GM12878 (cell line): Measurements from ENCODE around the gene ATP1A1. TPM values are rescaled to one million over a fixed set of nuclear protein-coding genes. Genes with fewer than 3 reads are reported as not detected.

ENCODE experiments used
- ATAC-seq: fragments of 200-7000 bp; cut with Tn5 transposase; 3 replicates; pipeline ENCODE4 v1.9.1; 2020; ENCODE audit warnings: mild to moderate bottlenecking, moderate library complexity
- BruUV-seq: library from RNA; stranded (reverse); fragments of 400-500 nt; replicated peaks from 2 replicates; lab custom pipeline; 2021; lab: Mats Ljungman, UMichigan
- CTCF ChIA-PET: fragments of 300-600 bp; sonication (Branson Sonifier 250); formaldehyde crosslinking; extraction: SDS; loops from one replicate; lab custom pipeline; 2021; ENCODE audit warnings: inconsistent platforms; lab: Yijun Ruan, JAX
- POLR2A ChIA-PET: fragments of 350-600 bp; formaldehyde crosslinking; extraction: SDS; loops from one replicate; lab custom pipeline; 2021; ENCODE audit warnings: inconsistent platforms; lab: Charles Lee
- RAD21 ChIA-PET: fragments of 300-600 bp; sonication (Branson Sonifier 250); formaldehyde crosslinking; loops from one replicate; lab custom pipeline; 2023; ENCODE audit warnings: antibody characterized with exemption; ENCODE audit not compliant: unreplicated experiment; lab: Charles Lee
- SMC1A ChIA-PET: fragments of 300-600 bp; sonication (Branson Sonifier 250); formaldehyde crosslinking; loops from one replicate; lab custom pipeline; 2023; ENCODE audit not compliant: unreplicated experiment, uncharacterized antibody; lab: Charles Lee
- DNase-seq: peaks from one replicate; pipeline ENCODE4 v3.0.0-alpha.2; 2011; ENCODE audit warnings: low read depth, low spot score
- FAIRE-seq: peaks from 3 replicates; lab custom pipeline; 2011; peaks lifted over from hg19 to GRCh38; lab: Jason Lieb, UNC
- H2AFZ ChIP-seq: 2 replicates; pipeline ENCODE4 v1.6.0; 2011; ENCODE audit warnings: low read depth, low read length, control low read depth; ENCODE audit not compliant: control insufficient read depth
- H3K27ac ChIP-seq: 2 replicates; pipeline ENCODE4 v1.5.1; 2011; ENCODE audit warnings: control low read depth; ENCODE audit not compliant: control insufficient read depth, insufficient read depth
- H3K27me3 ChIP-seq, 2 experiments: replicated peaks in 1 of 2; 2 replicates each; pipeline versions ENCODE4 v1.6.0 to v1.6.1; 2011; ENCODE audit warnings: low read length in 1 of 2; ENCODE audit not compliant: control insufficient read depth in 2 of 2, insufficient read depth in 2 of 2
- H3K36me3 ChIP-seq, 2 experiments: 2 replicates each; pipeline ENCODE4 v1.5.1; 2011; ENCODE audit warnings: low read length in 1 of 2; ENCODE audit not compliant: control insufficient read depth in 2 of 2, insufficient read depth in 2 of 2
- H3K4me1 ChIP-seq: 2 replicates; pipeline ENCODE4 v1.6.1; 2011; ENCODE audit warnings: mild to moderate bottlenecking, low read length, moderate library complexity, mixed read lengths; ENCODE audit not compliant: control insufficient read depth, insufficient read depth
- H3K4me2 ChIP-seq: 2 replicates; pipeline ENCODE4 v1.6.0; 2011; ENCODE audit warnings: control low read depth; ENCODE audit not compliant: control insufficient read depth, insufficient read depth
- H3K4me3 ChIP-seq: fragments of 200-600 bp; sonication (generic); 2 replicates; pipeline ENCODE4 v1.5.1; 2016
- H3K79me2 ChIP-seq: 2 replicates; pipeline ENCODE4 v1.6.0; 2011; ENCODE audit warnings: low read length; ENCODE audit not compliant: control insufficient read depth, insufficient read depth
- H3K9ac ChIP-seq: 2 replicates; pipeline ENCODE4 v1.8.0; 2011; ENCODE audit warnings: low read length, control low read depth, mixed read lengths; ENCODE audit not compliant: control insufficient read depth, insufficient read depth
- H3K9me3 ChIP-seq: replicated peaks from 3 replicates; pipeline ENCODE4 v1.5.1; 2011; ENCODE audit warnings: mild to moderate bottlenecking, low read length; ENCODE audit not compliant: control insufficient read depth, insufficient read depth
- H4K20me1 ChIP-seq: 2 replicates; pipeline ENCODE4 v1.6.0; 2011; ENCODE audit not compliant: control insufficient read depth, insufficient read depth
- CHD4 ChIP-seq: fragments of 200-600 bp; sonication (generic); IDR thresholded peaks from 2 replicates; pipeline ENCODE4 v1.6.1; 2016; ENCODE audit warnings: mild to moderate bottlenecking
- EED ChIP-seq: sonication (generic); IDR thresholded peaks from 2 replicates; pipeline ENCODE4 v1.6.1; 2016; ENCODE audit warnings: antibody characterized with exemption, low read depth
- EGR1 ChIP-seq, 2 experiments: IDR thresholded peaks; 1 replicate in 1 of 2; 2 replicates in 1 of 2; pipeline ENCODE4 v1.6.1; 2011 to 2012; ENCODE audit warnings: low read depth in 2 of 2, low read length in 2 of 2, borderline replicate concordance in 1 of 2, mild to moderate bottlenecking in 1 of 2, moderate library complexity in 1 of 2
- EZH2 ChIP-seq: IDR thresholded peaks from 2 replicates; pipeline ENCODE4 v1.6.1; 2012; ENCODE audit warnings: low read depth, mild to moderate bottlenecking, control low read depth, inconsistent platforms, low read length, borderline replicate concordance; ENCODE audit not compliant: control insufficient read depth
- FOXM1 ChIP-seq: IDR thresholded peaks from 2 replicates; pipeline ENCODE4 v1.6.1; 2012; ENCODE audit warnings: low read depth, mild to moderate bottlenecking, inconsistent platforms, low read length, moderate library complexity
- MTA2 ChIP-seq: fragments of 450-650 bp; IDR thresholded peaks from 2 replicates; pipeline ENCODE4 v1.6.1; 2016; ENCODE audit warnings: low read depth, mild to moderate bottlenecking, moderate library complexity
- NFIC ChIP-seq: IDR thresholded peaks from 2 replicates; pipeline ENCODE4 v1.6.1; 2012; ENCODE audit warnings: low read depth, mild to moderate bottlenecking, inconsistent platforms, low read length, moderate library complexity
- PKNOX1 ChIP-seq: fragments of 450-650 bp; IDR thresholded peaks from 2 replicates; pipeline ENCODE4 v1.6.1; 2016; ENCODE audit warnings: mild to moderate bottlenecking
- RELA ChIP-seq: fragments of 450-650 bp; IDR thresholded peaks from 2 replicates; pipeline ENCODE4 v1.8.0; 2014; ENCODE audit warnings: borderline replicate concordance; ENCODE audit not compliant: partially characterized antibody
- REST ChIP-seq: IDR thresholded peaks from 2 replicates; pipeline ENCODE4 v1.6.1; 2012; ENCODE audit warnings: mild to moderate bottlenecking, low read depth, low read length
- SIX5 ChIP-seq: IDR thresholded peaks from 2 replicates; pipeline ENCODE4 v1.6.1; 2011; ENCODE audit warnings: mild to moderate bottlenecking, low read depth, low read length, moderate library complexity; ENCODE audit not compliant: severe bottlenecking
- SREBF2 ChIP-seq: IDR thresholded peaks from 2 replicates; pipeline ENCODE4 v1.6.1; 2012; ENCODE audit warnings: mild to moderate bottlenecking, low read length
- YBX1 ChIP-seq: fragments of 450-650 bp; IDR thresholded peaks from 2 replicates; pipeline ENCODE4 v1.6.1; 2016; ENCODE audit warnings: antibody characterized with exemption
- ZZZ3 ChIP-seq: IDR thresholded peaks from 2 replicates; pipeline ENCODE4 v1.6.1; 2011; ENCODE audit warnings: low read depth; ENCODE audit not compliant: control insufficient read depth, insufficient read length
- WGBS: methylation state at CpG from one replicate; pipeline ENCODE4 v1.1.6; 2016; ENCODE audit warnings: low lambda C conversion rate; ENCODE audit not compliant: insufficient replicate concordance, insufficient coverage; ENCODE audit errors: missing lambda C conversion rate; 5-methylcytosine and 5-hydroxymethylcytosine counted together
- in situ Hi-C: fragments of 300-500 bp; cut with MboI; formaldehyde crosslinking; loops from 9 replicates; pipeline ENCODE4 v1.14.3; 2018; ENCODE audit warnings: mixed read lengths
- intact Hi-C: fragments of 100-400 bp; cut with micrococcal nuclease; formaldehyde crosslinking; loops from one replicate; pipeline ENCODE4 v1.14.2; 2022; ENCODE audit not compliant: unreplicated experiment
- polyA plus RNA-seq, 11 experiments: library from polyadenylated mRNA; depleted of rRNA in 4 of 11; unstranded in 6 of 11; stranded (reverse) in 5 of 11; fragments of >200 nt; fragmentation: Nextera tagmentation in 4 of 11; fragmentation: Illumina TruSeq in 1 of 11; extraction: Ambion mirVana in 4 of 11; extraction: Trizol in 1 of 11; gene quantifications; 1 replicate in 1 of 11; 2 replicates in 10 of 11; pipeline versions ENCODE4 v1.2.1 to v1.2.3, GENCODE V29; 2011 to 2016; ENCODE audit warnings: inconsistent platforms in 2 of 11, missing spikeins in 2 of 11, low read depth in 1 of 11
- total RNA-seq, 4 experiments: library from RNA; depleted of rRNA in 3 of 4; stranded (reverse); fragments of >200 nt in 3 of 4; fragmentation: Illumina TruSeq in 1 of 4; extraction: Trizol in 1 of 4; gene quantifications; 2 replicates each; pipeline versions ENCODE4 v1.2.1 to v1.2.3, GENCODE V29; 2013 to 2021
- TF ChIP-seq, protein P1 (sequence below): fragments of 450-650 bp; formaldehyde crosslinking; IDR thresholded peaks from 2 replicates; pipeline ENCODE4 v1.5.0; 2022; ENCODE audit warnings: mild to moderate bottlenecking, missing genetic modification characterization
- TF ChIP-seq, protein P2 (sequence below): fragments of 450-650 bp; IDR thresholded peaks from 2 replicates; pipeline ENCODE4 v1.6.1; 2017; ENCODE audit warnings: low read depth, mild to moderate bottlenecking, moderate library complexity

The ATP1A1 gene
- total and polyA plus RNA-seq, 10 of the 15 experiments (the other 5 are each of a cell fraction or from before 2014, with no cell fraction given) = 113 to 566 (median 313) TPM

- FAIRE-seq = no peak
- no peak overlapping the region for H3K27ac ChIP-seq
- RAD21 ChIA-PET = no interaction called here
- TF ChIP-seq YBX1 (no peak), SREBF2 (no peak), CHD4 (no peak), ZZZ3 (no peak), PKNOX1 (no peak), EGR1 (IDR thresholded peaks at IDR 0.05; ENCODE audit: borderline replicate concordance in 1 of 2, low read depth in 2 of 2, low read length in 2 of 2) (no peak), NFIC (no peak), RELA (no peak), MTA2 (no peak), EED (no peak), EZH2 (no peak), SIX5 (no peak), FOXM1 (no peak), REST (no peak)
- TF ChIP-seq, protein P1, sequence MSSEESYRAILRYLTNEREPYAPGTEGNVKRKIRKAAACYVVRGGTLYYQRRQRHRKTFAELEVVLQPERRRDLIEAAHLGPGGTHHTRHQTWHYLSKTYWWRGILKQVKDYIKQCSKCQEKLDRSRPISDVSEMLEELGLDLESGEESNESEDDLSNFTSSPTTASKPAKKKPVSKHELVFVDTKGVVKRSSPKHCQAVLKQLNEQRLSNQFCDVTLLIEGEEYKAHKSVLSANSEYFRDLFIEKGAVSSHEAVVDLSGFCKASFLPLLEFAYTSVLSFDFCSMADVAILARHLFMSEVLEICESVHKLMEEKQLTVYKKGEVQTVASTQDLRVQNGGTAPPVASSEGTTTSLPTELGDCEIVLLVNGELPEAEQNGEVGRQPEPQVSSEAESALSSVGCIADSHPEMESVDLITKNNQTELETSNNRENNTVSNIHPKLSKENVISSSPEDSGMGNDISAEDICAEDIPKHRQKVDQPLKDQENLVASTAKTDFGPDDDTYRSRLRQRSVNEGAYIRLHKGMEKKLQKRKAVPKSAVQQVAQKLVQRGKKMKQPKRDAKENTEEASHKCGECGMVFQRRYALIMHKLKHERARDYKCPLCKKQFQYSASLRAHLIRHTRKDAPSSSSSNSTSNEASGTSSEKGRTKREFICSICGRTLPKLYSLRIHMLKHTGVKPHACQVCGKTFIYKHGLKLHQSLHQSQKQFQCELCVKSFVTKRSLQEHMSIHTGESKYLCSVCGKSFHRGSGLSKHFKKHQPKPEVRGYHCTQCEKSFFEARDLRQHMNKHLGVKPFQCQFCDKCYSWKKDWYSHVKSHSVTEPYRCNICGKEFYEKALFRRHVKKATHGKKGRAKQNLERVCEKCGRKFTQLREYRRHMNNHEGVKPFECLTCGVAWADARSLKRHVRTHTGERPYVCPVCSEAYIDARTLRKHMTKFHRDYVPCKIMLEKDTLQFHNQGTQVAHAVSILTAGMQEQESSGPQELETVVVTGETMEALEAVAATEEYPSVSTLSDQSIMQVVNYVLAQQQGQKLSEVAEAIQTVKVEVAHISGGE (CRISPR knock-in tag) = no peak
- TF ChIP-seq, protein P2, sequence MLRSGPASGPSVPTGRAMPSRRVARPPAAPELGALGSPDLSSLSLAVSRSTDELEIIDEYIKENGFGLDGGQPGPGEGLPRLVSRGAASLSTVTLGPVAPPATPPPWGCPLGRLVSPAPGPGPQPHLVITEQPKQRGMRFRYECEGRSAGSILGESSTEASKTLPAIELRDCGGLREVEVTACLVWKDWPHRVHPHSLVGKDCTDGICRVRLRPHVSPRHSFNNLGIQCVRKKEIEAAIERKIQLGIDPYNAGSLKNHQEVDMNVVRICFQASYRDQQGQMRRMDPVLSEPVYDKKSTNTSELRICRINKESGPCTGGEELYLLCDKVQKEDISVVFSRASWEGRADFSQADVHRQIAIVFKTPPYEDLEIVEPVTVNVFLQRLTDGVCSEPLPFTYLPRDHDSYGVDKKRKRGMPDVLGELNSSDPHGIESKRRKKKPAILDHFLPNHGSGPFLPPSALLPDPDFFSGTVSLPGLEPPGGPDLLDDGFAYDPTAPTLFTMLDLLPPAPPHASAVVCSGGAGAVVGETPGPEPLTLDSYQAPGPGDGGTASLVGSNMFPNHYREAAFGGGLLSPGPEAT = no peak
These were observed 48.6 kb upstream of the ATP1A1 start for GRCh38 chr1:116324411-116324810.

More at GRCh38 chr1:116324411-116324810, 48.6 kb upstream of the ATP1A1 start:
- WGBS = 64% methylated on average over 3 of the region's 3 CpGs
- Histone ChIP-seq H3K27me3 (no peaks in the 10 kb centered on the region; a peak in 1 of 4 replicates), H2AFZ (no peak overlapping the region), H3K4me2 (no peak overlapping the region), H3K36me3 (no peaks in the 10 kb centered on the region), H4K20me1 (no peaks in the 10 kb centered on the region), H3K9ac (no peak overlapping the region), H3K9me3 (no peaks in the 10 kb centered on the region), H3K4me1 (peaks cover 6% of the 10 kb centered on the region), H3K4me3 (no peak overlapping the region), H3K79me2 (no peaks in the 10 kb centered on the region)
- POLR2A ChIA-PET = no interaction called here
- BruUV-seq = no TSS peak
- SMC1A ChIA-PET = no interaction called here
- intact Hi-C loops (no loop called here), in situ Hi-C loops (no loop called here)
- no peak for DNase-seq
- CTCF ChIA-PET = no interaction called here
- ATAC-seq = no peak
